HepG2 (cell line): ENCODE results near the gene SEC62. TPM values are rescaled to one million over a fixed set of nuclear protein-coding genes. Genes with fewer than 3 reads are reported as not detected.

Experiments
- MNT ChIP-seq: fragments of 450-650 bp; IDR thresholded peaks from 2 replicates; pipeline ENCODE4 v1.6.1; 2016
- MXD1 ChIP-seq: sonication (generic); formaldehyde crosslinking; IDR thresholded peaks from 2 replicates; pipeline ENCODE4 v1.4.0; 2020; ENCODE audit warnings: mild to moderate bottlenecking, missing genetic modification reagents
- NR1H2 ChIP-seq: sonication (generic); formaldehyde crosslinking; IDR thresholded peaks from 2 replicates; pipeline ENCODE4 v1.8.1; 2022; ENCODE audit warnings: low read depth, missing genetic modification reagents, borderline replicate concordance
- PRPF4 ChIP-seq: fragments of 200-400 bp; formaldehyde crosslinking; IDR thresholded peaks from 2 replicates; pipeline ENCODE4 v1.6.1; 2016; ENCODE audit warnings: low read length, low read depth; ENCODE audit not compliant: poor library complexity, severe bottlenecking
- RAD21 ChIP-seq: fragments of 450-650 bp; formaldehyde crosslinking; IDR thresholded peaks from 2 replicates; pipeline ENCODE4 v1.5.0; 2020; ENCODE audit warnings: mild to moderate bottlenecking
- RFXAP ChIP-seq: sonication (generic); formaldehyde crosslinking; IDR thresholded peaks from 2 replicates; pipeline ENCODE4 v1.4.0; 2020; ENCODE audit warnings: missing genetic modification reagents, borderline replicate concordance
- SIN3A ChIP-seq: IDR thresholded peaks from 2 replicates; pipeline ENCODE4 v1.6.1; 2011; ENCODE audit warnings: low read depth, mild to moderate bottlenecking, control low read depth, low read length, borderline replicate concordance
- SP1 ChIP-seq, 2 experiments: fragments of 450-650 bp in 1 of 2; sonication (generic) in 1 of 2; formaldehyde crosslinking in 1 of 2; IDR thresholded peaks; 2 replicates each; pipeline versions ENCODE4 v1.4.0 to v1.6.1; 2016 to 2020; ENCODE audit warnings: missing genetic modification reagents in 1 of 2
- SSRP1 ChIP-seq: IDR thresholded peaks from 2 replicates; pipeline ENCODE4 v1.6.1; 2016; ENCODE audit warnings: control low read depth
- WIZ ChIP-seq: sonication (generic); formaldehyde crosslinking; IDR thresholded peaks from 2 replicates; pipeline ENCODE4 v1.5.1; 2020; ENCODE audit warnings: mild to moderate bottlenecking, missing genetic modification reagents
- YEATS2 ChIP-seq: sonication (generic); formaldehyde crosslinking; IDR thresholded peaks from 2 replicates; pipeline ENCODE4 v1.4.0; 2020; ENCODE audit warnings: missing genetic modification reagents, borderline replicate concordance
- YY1 ChIP-seq: IDR thresholded peaks from 2 replicates; pipeline ENCODE4 v1.6.1; 2011; ENCODE audit warnings: low read length, low read depth, moderate library complexity, mild to moderate bottlenecking; ENCODE audit not compliant: insufficient read depth, insufficient replicate concordance
- ZNF24 ChIP-seq: fragments of 450-650 bp; IDR thresholded peaks from 2 replicates; pipeline ENCODE4 v1.6.1; 2017; ENCODE audit warnings: antibody characterized with exemption, mild to moderate bottlenecking
- ZNF276 ChIP-seq: sonication (generic); formaldehyde crosslinking; IDR thresholded peaks from 2 replicates; pipeline ENCODE4 v1.4.0; 2020; ENCODE audit warnings: mild to moderate bottlenecking, low read depth, missing genetic modification reagents
- ZNF282 ChIP-seq: fragments of 450-650 bp; IDR thresholded peaks from 2 replicates; pipeline ENCODE4 v1.6.1; 2018; ENCODE audit not compliant: partially characterized antibody
- ZNF432 ChIP-seq: sonication (generic); formaldehyde crosslinking; IDR thresholded peaks from 2 replicates; pipeline ENCODE4 v1.5.0; 2020; ENCODE audit warnings: missing genetic modification reagents, mild to moderate bottlenecking, borderline replicate concordance
- ZNF556 ChIP-seq: sonication (generic); formaldehyde crosslinking; IDR thresholded peaks from 2 replicates; pipeline ENCODE4 v1.4.0; 2020; ENCODE audit warnings: mild to moderate bottlenecking, missing genetic modification reagents, borderline replicate concordance
- ZNF580 ChIP-seq: IDR thresholded peaks from 2 replicates; pipeline ENCODE4 v1.6.1; 2016; ENCODE audit warnings: low read depth, borderline replicate concordance
- ZNF670 ChIP-seq: sonication (generic); formaldehyde crosslinking; IDR thresholded peaks from 2 replicates; pipeline ENCODE4 v1.8.0; 2022; ENCODE audit warnings: mild to moderate bottlenecking, missing genetic modification reagents, borderline replicate concordance
- ZNF724P ChIP-seq: sonication (generic); formaldehyde crosslinking; IDR thresholded peaks from 2 replicates; pipeline ENCODE4 v1.8.0; 2022; ENCODE audit warnings: missing genetic modification reagents, borderline replicate concordance
- ZNF850 ChIP-seq: sonication (generic); formaldehyde crosslinking; conservative IDR thresholded peaks from 2 replicates; pipeline ENCODE4 v1.9.0; 2021; ENCODE audit warnings: mild to moderate bottlenecking, missing genetic modification reagents
- polyA plus RNA-seq, 8 experiments: library from polyadenylated mRNA; depleted of rRNA in 3 of 8; stranded (reverse) in 7 of 8; unstranded in 1 of 8; fragments of >200 nt; fragmentation: Illumina TruSeq in 4 of 8; extraction: Trizol in 4 of 8; gene quantifications; 2 replicates each; pipeline versions ENCODE4 v1.2.1 to v1.2.3, GENCODE V29; 2011 to 2016; ENCODE audit warnings: low read depth in 4 of 8, missing spikeins in 1 of 8, mixed read lengths in 1 of 8; ENCODE audit not compliant: insufficient read depth in 1 of 8
- total RNA-seq, 5 experiments: library from RNA; depleted of rRNA; stranded (reverse); fragments of >200 nt; fragmentation: Illumina TruSeq; extraction: Trizol; gene quantifications; 2 replicates each; pipeline ENCODE4 v1.2.3, GENCODE V29; 2016; ENCODE audit warnings: low read depth in 1 of 5
- TF ChIP-seq, protein P1 (sequence below): sonication (generic); formaldehyde crosslinking; IDR thresholded peaks from 2 replicates; pipeline ENCODE4 v1.4.0; 2020; ENCODE audit warnings: missing genetic modification reagents, borderline replicate concordance
- TF ChIP-seq, protein P2 (sequence below): sonication (generic); formaldehyde crosslinking; IDR thresholded peaks from 2 replicates; pipeline ENCODE4 v1.8.1; 2023; ENCODE audit warnings: mild to moderate bottlenecking, missing genetic modification reagents

The SEC62 gene
- total and polyA plus RNA-seq, 2 of the 13 experiments (the other 11 are each of a cell fraction or from before 2014, with no cell fraction given), result 54.0 to 68.7 TPM

GRCh38 chr3:170023165-170023564 is 56.6 kb downstream of the SEC62 start (continued):
- no peak for TF ChIP-seq ZNF276 (CRISPR knock-in tag)
- TF ChIP-seq PRPF4, result no peak
- no peak for TF ChIP-seq RFXAP (CRISPR knock-in tag)
- no peak for TF ChIP-seq ZNF282
- no peak for TF ChIP-seq RAD21
- TF ChIP-seq NR1H2 (CRISPR knock-in tag), result no peak
- no peak for TF ChIP-seq ZNF580 (CRISPR knock-in tag)
- TF ChIP-seq, protein P1, sequence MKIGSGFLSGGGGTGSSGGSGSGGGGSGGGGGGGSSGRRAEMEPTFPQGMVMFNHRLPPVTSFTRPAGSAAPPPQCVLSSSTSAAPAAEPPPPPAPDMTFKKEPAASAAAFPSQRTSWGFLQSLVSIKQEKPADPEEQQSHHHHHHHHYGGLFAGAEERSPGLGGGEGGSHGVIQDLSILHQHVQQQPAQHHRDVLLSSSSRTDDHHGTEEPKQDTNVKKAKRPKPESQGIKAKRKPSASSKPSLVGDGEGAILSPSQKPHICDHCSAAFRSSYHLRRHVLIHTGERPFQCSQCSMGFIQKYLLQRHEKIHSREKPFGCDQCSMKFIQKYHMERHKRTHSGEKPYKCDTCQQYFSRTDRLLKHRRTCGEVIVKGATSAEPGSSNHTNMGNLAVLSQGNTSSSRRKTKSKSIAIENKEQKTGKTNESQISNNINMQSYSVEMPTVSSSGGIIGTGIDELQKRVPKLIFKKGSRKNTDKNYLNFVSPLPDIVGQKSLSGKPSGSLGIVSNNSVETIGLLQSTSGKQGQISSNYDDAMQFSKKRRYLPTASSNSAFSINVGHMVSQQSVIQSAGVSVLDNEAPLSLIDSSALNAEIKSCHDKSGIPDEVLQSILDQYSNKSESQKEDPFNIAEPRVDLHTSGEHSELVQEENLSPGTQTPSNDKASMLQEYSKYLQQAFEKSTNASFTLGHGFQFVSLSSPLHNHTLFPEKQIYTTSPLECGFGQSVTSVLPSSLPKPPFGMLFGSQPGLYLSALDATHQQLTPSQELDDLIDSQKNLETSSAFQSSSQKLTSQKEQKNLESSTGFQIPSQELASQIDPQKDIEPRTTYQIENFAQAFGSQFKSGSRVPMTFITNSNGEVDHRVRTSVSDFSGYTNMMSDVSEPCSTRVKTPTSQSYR (CRISPR knock-in tag), result no peak
- TF ChIP-seq SIN3A, result no peak
- no peak for TF ChIP-seq YY1
- no peak for TF ChIP-seq SSRP1 (CRISPR knock-in tag)
- TF ChIP-seq ZNF24, result no peak
- TF ChIP-seq WIZ, result no peak
- TF ChIP-seq YEATS2 (CRISPR knock-in tag), result no peak
- no peak for TF ChIP-seq MXD1
- TF ChIP-seq SP1 (IDR thresholded peaks at IDR 0.05), result no peak
- no peak for TF ChIP-seq SP1 (CRISPR knock-in tag; IDR thresholded peaks at IDR 0.05)
- no peak for TF ChIP-seq ZNF724P (CRISPR knock-in tag)
- TF ChIP-seq MNT, result no peak
- TF ChIP-seq, protein P2, sequence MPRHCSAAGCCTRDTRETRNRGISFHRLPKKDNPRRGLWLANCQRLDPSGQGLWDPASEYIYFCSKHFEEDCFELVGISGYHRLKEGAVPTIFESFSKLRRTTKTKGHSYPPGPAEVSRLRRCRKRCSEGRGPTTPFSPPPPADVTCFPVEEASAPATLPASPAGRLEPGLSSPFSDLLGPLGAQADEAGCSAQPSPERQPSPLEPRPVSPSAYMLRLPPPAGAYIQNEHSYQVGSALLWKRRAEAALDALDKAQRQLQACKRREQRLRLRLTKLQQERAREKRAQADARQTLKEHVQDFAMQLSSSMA (CRISPR knock-in tag), result no peak
- no peak for TF ChIP-seq ZNF432 (CRISPR knock-in tag)
- TF ChIP-seq ZNF670 (CRISPR knock-in tag), result no peak
- TF ChIP-seq ZNF556, result no peak
- TF ChIP-seq ZNF850, result no peak
